T47D (cell line): Measurements from ENCODE around the gene FHIT.

ENCODE experiments used
- DNase-seq, 2 experiments: peaks; one replicate each; pipeline versions ENCODE4 v3.0.0 to v3.0.0-alpha.2; 2011 to 2012; ENCODE audit warnings: low read depth in 1 of 2, low spot score in 1 of 2
- JUND ChIP-seq: IDR thresholded peaks from 2 replicates; pipeline ENCODE4 v1.6.1; 2012; ENCODE audit warnings: low read depth
- in situ Hi-C: cut with HindIII; loops from 2 replicates; pipeline ENCODE4 v1.10.0; 2016; ENCODE audit warnings: low sequenced_read_pairs, low pct_unique_long_range_greater_than_20kb

The FHIT gene

DNA sequence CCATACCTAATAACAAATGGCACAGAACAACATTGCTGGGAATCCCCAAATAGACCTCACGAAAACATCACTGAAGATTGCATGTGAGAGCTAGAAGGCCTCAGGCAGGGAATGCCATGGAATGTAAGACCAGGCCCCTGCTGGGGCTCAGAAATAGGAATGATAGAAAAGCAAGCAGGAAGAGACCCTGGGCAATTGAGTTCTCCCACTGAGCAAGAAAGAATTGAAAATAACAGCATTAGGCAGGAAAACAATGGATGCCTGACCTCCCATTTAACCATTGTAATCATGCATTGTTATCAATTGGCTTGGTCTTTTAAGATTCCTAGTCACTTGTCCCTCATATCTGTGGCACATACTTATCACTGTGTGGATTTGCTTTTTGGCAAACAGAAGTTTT is 581.6 kb downstream of the FHIT start:
- no peak for TF ChIP-seq JUND
- in situ Hi-C loops = no loop called here
- DNase-seq = no peak

DNA sequence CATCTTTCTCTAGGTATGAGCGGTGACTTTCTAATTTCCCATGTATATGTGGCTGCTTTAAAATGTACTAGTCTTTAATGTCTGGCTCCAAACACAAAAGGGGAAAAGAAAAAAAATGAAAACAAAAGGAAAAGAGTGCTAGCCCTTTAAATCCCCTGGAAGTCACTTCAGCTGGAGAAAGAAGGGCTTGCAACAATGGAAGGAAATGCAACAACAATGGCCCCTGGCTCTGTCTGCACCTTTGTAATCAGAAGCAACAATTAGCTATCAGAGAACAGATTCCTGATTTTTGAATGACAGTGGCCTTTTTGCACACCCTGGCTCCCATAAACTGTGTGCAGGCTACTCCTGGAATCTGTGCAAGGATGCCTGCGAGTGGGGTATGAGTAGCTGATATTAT is 591.2 kb downstream of the FHIT start:
- in situ Hi-C loops = no loop called here
- no peak for DNase-seq
- TF ChIP-seq JUND = no peak

DNA sequence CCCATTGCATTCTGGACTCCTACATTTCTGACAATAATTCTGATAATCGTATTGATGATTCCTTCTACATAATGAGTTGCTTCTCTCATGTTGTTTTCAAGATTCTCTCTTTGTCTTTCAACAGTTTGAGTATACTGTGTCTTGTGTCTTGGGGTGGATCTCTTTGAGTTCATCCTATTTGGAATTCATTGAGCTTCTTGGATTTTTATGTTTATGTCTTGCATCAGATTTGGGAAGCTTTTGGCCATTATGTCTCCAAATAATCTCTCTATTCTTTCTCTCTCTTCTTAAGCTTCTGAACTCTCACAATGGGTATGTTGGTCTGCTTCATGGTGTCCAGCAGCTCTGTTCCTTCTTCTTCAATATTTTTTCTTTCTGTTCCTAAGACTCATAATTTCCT is 592.2 kb downstream of the FHIT start:
- no peak for TF ChIP-seq JUND
- DNase-seq = no peak
- in situ Hi-C loops = no loop called here

DNA sequence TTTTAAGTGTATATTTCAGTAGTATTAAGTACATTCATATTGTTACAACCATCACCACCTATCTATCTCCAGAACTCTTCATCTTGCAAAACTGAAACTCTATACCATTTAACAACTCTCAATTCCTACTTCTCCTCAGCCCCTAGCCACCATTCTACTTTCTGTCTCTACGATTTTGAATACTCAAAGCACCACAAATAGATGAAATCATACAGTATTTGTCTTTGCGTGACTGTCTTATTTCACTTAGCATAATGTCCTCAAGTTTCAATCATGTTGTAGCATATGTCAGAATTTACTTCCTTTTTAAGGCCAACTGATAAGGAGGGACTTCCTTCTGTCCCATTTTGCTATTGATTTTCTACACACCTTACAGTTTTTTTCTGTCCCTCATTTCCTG is 593.3 kb downstream of the FHIT start:
- in situ Hi-C loops = no loop called here
- no peak for DNase-seq
- TF ChIP-seq JUND = no peak

DNA sequence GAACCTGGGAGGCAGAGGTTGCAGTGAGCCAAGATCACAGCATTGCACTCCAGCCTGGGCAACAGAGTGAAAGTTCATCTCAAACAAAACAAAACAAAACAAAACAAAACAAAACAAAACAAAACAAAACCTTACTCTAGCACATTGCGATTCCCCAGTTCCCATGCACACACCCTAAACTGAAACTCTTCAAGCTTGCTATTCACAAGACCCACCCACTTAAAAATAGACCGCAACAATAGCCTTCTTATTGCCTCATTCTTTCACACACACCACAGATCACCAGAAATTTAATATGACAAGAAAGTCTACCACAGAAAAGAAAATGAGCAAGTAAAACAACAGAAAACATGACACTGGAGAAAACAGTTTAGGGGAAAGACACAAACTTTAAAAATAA is 598.4 kb downstream of the FHIT start:
- no peak for DNase-seq
- no peak for TF ChIP-seq JUND
- in situ Hi-C loops = no loop called here

DNA sequence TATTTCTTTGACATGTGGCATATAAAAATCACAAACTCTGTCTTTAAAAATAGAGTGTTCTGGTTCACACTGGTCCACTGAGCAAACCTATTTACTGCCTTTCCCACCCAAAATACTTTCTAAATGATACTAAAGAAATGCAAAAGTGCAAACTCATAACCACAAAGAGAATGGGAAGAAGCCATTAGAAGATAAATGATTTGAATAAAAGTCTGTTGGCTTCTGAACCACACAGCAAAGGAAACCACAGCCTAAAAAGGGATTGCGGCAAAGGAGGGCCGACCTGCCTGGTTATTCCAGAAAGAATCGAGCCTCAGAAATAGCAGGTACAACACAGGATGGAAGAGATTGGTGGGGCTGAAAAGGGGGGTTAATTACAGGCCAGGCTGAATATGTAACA is 599.5 kb downstream of the FHIT start:
- DNase-seq = no peak
- no peak for TF ChIP-seq JUND
- in situ Hi-C loops = no loop called here

DNA sequence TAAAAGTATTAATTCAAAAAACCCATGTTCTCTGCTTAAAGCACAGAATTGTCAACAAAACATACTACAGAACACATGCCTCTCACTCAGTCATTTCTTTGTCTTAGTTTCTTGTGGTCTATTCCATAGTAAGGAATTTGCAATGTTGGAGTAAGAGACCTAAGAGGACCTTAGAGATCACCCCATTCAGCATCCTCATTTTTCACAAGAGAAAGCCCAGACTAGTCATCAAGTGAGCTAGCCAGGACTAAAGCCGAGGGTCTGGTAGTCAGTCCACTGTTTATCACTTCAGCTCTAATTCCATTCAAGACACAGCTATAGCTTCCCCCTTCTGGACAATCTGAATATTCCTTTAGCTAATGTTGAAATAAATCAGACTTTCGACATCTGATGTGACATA is 601.1 kb downstream of the FHIT start:
- in situ Hi-C loops = no loop called here
- DNase-seq = no peak
- TF ChIP-seq JUND = no peak

DNA sequence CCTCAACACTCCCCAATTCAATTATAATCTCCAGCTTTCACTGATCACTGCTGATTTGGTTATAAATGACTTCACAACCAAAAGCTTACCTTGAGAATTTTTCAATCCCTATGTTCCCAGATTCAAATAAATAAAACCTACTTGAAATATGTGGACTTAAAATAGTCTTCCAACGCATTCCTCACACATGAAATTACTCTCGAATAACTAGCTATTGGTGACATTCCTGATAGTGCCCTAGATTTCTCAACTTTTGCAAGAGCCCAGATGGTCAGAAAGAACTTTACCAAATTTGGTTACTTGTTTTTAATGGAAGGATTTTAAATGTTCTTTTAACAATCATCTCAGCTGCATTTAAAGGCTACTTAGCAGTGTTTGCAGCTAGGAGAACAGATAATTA is 605.5 kb downstream of the FHIT start:
- in situ Hi-C loops = no loop called here
- TF ChIP-seq JUND = no peak
- DNase-seq = no peak

DNA sequence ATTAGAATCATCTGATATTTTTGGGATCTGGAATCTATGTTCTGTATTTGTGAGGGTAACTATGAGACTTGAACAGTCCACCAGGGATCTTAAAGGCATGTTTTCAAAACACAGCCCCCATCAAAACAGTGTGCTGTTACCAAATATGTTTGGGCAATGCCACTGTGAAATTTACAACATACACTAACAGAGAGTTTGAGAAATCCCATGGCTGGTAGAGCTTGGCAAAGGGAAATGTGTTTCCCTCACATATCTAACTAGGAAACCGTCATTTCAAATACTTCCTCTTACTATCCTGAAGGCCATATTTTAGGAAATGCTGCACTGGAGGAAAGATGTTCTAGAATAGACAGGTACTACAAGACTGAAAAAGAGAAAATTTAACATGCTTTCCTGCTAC is 607.4 kb downstream of the FHIT start:
- no peak for DNase-seq
- in situ Hi-C loops = no loop called here
- no peak for TF ChIP-seq JUND

DNA sequence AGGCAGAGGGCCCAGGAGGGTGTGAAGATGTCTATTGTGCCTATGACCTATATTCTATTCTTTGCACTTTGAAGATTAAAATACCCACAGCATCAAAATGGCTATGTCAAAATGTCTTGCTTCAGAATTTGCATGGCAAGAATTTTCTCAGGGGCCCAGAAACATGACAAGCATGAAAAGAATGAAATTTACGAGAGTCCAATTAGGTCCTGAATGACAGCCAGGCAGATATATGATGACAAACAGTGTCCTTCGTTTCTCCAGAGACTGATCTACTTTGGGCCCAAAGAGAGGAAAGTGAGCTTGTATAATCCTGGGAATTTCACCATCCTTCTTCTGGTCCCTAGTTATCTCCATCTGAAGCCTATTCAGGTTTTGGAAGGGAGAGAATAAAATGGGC is 609.9 kb downstream of the FHIT start:
- no peak for TF ChIP-seq JUND
- in situ Hi-C loops = no loop called here

DNA sequence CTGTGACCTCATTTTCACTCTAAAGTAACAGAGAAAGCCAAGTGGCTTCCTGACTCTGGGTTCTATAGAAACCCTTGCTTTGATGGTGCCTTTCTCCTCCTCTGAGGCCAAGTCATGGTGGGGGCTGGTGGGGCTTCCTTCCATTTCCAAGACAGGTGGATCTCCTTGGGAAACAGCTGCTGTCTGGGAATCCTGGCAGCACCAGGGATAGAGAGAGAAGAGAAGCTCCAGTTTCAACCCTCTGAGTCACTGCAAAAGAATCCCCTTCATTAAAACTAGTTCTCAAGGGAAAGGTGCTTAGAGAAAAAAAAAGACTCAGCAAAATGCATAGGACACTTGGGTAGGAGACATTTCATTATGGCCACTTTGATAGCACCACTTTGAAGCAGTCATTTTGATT is 614.4 kb downstream of the FHIT start:
- no peak for DNase-seq
- in situ Hi-C loops = no loop called here
- no peak for TF ChIP-seq JUND

More for the DNA sequence above, 609.9 kb downstream of the FHIT start:
- no peak for DNase-seq

DNA sequence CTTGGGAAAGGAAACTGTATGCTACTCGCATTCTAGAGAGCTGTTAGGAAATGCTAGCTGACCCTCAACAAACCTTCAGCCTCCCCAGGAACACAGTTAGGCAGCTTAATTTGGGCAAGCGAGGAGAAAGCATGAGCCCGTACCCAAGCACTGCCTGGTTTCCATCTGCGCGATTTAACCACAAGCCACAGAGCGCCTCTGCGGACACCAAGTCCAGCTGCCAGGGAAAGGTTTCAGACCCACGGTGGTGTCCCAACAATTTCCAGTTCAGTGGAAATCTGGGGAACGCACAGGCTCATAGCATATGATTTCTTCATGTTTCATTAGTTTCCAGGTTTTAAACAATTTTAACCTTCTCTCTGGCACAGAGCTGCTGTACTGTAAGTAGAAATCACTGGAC is 617.6 kb downstream of the FHIT start:
- no peak for DNase-seq
- TF ChIP-seq JUND = no peak
- in situ Hi-C loops = no loop called here

DNA sequence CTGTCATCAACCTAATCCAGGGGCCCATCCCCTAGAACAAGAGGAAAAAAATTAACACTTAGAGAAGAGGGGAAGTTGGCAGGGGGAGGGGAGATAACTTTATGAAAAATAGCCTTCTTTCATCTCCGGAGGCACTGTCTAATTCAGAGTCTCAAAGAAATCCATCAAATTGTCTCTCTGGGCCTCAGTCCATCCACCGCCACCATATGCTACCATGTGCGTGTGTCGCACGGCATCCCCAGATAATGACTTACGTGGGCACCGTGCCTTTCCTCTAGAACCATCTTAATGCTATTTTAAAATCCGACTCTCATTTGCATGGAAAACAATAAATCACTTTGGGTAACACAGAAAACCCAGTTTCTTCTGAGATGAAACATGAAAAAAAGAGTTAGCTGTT is 619.7 kb downstream of the FHIT start:
- TF ChIP-seq JUND = no peak
- DNase-seq = no peak
- in situ Hi-C loops = no loop called here

DNA sequence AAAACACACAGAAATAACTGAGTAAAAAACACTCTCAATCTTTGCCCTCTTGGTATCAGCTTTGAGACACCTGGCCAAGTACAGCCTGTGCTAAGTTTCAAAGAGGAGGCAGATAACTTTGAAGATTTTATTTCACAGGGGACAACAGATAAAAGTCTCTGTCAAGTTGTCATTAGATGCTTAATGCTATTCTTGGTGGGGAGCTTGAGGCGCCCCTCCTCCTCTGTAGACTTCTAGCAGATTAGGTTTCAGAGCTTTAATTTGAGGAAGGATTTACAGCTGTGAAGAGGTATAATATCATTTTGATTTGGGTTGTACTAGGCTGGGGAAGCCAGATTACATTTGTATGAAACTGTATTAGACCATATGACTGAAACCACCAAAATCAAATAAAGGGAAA is 620.3 kb downstream of the FHIT start:
- in situ Hi-C loops = no loop called here
- DNase-seq = no peak
- no peak for TF ChIP-seq JUND

DNA sequence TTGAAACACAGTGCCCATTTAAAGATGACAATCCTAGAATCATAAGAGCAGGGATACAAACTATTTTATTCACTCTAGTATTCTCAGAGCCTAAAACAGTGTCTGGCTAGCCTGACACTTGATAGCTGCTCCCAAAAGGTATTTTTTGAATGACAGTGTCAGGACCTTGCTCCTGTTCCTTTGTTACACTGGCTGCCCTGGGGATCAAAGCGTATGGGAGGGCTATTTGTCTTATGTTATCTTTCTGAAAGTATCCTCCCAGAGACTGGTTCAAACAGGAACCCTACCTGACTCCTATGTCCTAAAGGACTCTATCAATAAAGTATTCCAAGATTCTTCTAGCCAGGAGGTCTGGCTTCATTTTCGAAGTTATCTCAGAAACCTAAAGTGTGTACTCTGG is 621.4 kb downstream of the FHIT start:
- no peak for DNase-seq
- in situ Hi-C loops = no loop called here
- no peak for TF ChIP-seq JUND
